ENCODE results near the gene STK32C. TPM values are rescaled to one million over a fixed set of nuclear protein-coding genes. Genes with fewer than 3 reads are reported as not detected.

STK32C gene
- total RNA-seq, 1 donor from 2014 or later = 13.6 TPM

GRCh38 chr10:132283604-132284382 lies 24.0 kb downstream of the STK32C start:
- H3K4me3 Mint-ChIP-seq (ENCODE audit: unreplicated experiment) = no peak overlapping the region
- Histone ChIP-seq H3K36me3 (ENCODE audit: insufficient read depth, low read length) (no peaks in the 10 kb centered on the region), H4K20me1 (ENCODE audit: insufficient read depth, low read length) (no peaks in the 10 kb centered on the region), H2AFZ (ENCODE audit: low read depth, low read length) (no peak overlapping the region), H3K4me1 (ENCODE audit: insufficient read depth, low read length) (no peaks in the 10 kb centered on the region), H3K79me2 (ENCODE audit: insufficient read depth, low read length) (no peaks in the 10 kb centered on the region), H3K27ac (ENCODE audit: low read depth, low read length) (no peak overlapping the region), H3K9me3 (ENCODE audit: insufficient read depth, low read depth, low read length) (no peaks in the 10 kb centered on the region), H3K4me2 (ENCODE audit: low read length) (no peak overlapping the region), H3K27me3 (ENCODE audit: insufficient read depth, low read length) (peaks cover 6% of the 10 kb centered on the region), H3K9ac (ENCODE audit: low read length) (no peak overlapping the region), H3K4me3 (ENCODE audit: insufficient read depth, low read depth, low read length) (no peak overlapping the region)
- TF ChIP-seq EZH2 (IDR thresholded peaks at IDR 0.05; ENCODE audit: insufficient read depth, low read length) (no peak), CTCF (IDR thresholded peaks at IDR 0.05; ENCODE audit: insufficient read depth, low read depth, low read length) (no peak)
- H3K27me3 Mint-ChIP-seq (ENCODE audit: low read depth, unreplicated experiment) = peaks cover 20% of the 10 kb centered on the region
- no peaks in the 10 kb centered on the region for H3K36me3 Mint-ChIP-seq (ENCODE audit: low read depth, unreplicated experiment)
- no peak overlapping the region for H3K27ac Mint-ChIP-seq (ENCODE audit: unreplicated experiment)
- peaks cover 3% of the 10 kb centered on the region for H3K4me1 Mint-ChIP-seq (ENCODE audit: low read depth, unreplicated experiment)
- DNase-seq (ENCODE audit: low read depth) (no peak), FAIRE-seq (no peak)
- H3K9me3 Mint-ChIP-seq (ENCODE audit: unreplicated experiment) = no peaks in the 10 kb centered on the region

DNA sequence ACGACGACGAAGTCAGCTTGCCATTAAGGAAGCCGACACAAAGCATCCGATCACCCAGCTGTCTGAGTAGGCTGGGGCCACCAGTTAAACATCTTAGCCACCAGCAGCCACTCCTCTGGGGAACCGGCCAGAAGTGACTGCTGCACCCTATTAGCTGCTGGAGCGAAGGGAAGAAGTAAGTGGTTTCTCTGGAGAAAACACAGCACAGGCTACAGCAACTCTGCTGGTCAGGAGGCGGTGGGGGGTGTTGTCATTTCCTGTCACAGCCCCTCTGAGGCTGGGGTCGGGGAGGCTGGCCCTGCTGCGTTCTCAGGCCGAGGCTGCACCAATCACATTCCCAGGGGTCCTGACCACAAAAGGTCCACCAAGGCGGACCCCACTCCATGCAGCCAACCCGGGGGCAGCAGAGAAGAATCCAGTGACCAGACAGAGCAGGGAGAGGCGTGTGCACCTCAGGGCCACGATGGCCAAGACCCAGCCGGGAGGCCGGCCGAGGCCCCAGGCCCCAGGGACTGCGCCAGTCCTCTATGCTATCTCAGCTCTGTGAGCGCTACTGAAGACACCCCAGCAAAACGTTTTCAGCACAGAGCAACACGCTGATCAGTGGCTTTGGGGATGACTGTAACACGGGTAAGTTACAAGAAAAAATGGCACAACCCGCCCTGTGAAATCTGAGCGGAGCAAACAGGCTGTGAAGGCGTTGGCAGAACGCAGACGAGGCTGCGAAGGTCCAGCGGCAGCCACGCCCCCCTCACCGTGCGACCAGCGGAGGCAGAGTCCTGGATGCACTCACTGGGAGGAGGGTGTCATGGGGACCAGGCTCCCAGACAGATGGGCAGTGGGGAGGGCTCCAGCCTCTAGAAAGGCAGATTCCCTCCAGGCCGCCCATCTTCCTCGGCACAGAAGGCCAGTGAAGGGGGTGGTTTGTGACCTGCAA lies 24.8 kb downstream of the STK32C start:
- no peak for FAIRE-seq
- H3K27ac Mint-ChIP-seq (ENCODE audit: unreplicated experiment) = no peak overlapping the region

More for the DNA sequence above, 24.8 kb downstream of the STK32C start:
- Mint-ChIP-seq H3K4me3 (ENCODE audit: unreplicated experiment) (no peak overlapping the region), H3K27me3 (ENCODE audit: low read depth, unreplicated experiment) (peaks cover 25% of the 10 kb centered on the region), H3K9me3 (ENCODE audit: unreplicated experiment) (no peaks in the 10 kb centered on the region), H3K4me1 (ENCODE audit: low read depth, unreplicated experiment) (peaks cover 3% of the 10 kb centered on the region), H3K36me3 (ENCODE audit: low read depth, unreplicated experiment) (no peaks in the 10 kb centered on the region)
- no peaks in the 10 kb centered on the region for H3K9me3 ChIP-seq (ENCODE audit: insufficient read depth, low read depth, low read length)
- H3K27me3 ChIP-seq (ENCODE audit: insufficient read depth, low read length) = peaks cover 6% of the 10 kb centered on the region
- TF ChIP-seq CTCF (IDR thresholded peaks at IDR 0.05; ENCODE audit: insufficient read depth, low read depth, low read length) (no peak), EZH2 (IDR thresholded peaks at IDR 0.05; ENCODE audit: insufficient read depth, low read length) (no peak)
- no peaks in the 10 kb centered on the region for H3K36me3 ChIP-seq (ENCODE audit: insufficient read depth, low read length)
- H3K9ac ChIP-seq (ENCODE audit: low read length) = no peak overlapping the region
- no peak overlapping the region for H3K4me3 ChIP-seq (ENCODE audit: insufficient read depth, low read depth, low read length)
- no peaks in the 10 kb centered on the region for H4K20me1 ChIP-seq (ENCODE audit: insufficient read depth, low read length)
- H3K79me2 ChIP-seq (ENCODE audit: insufficient read depth, low read length) = no peaks in the 10 kb centered on the region
- H3K27ac ChIP-seq (ENCODE audit: low read depth, low read length) = no peak overlapping the region
- H2AFZ ChIP-seq (ENCODE audit: low read depth, low read length) = no peak overlapping the region
- no peak overlapping the region for H3K4me2 ChIP-seq (ENCODE audit: low read length)
- no peaks in the 10 kb centered on the region for H3K4me1 ChIP-seq (ENCODE audit: insufficient read depth, low read length)
- DNase-seq (ENCODE audit: low read depth) = no peak
